Liver (tissue), 4 donors: ENCODE results near the gene ZBTB7A. TPM values are rescaled to one million over a fixed set of nuclear protein-coding genes. Genes with fewer than 3 reads are reported as not detected.

Source experiments
- polyA plus RNA-seq, 2 donors: library from polyadenylated mRNA; stranded (reverse) in 1 of 2; unstranded in 1 of 2; fragments of 200-250 nt in 1 of 2; fragments of >200 nt in 1 of 2; fragmentation: Nextera tagmentation in 1 of 2; extraction: Ambion mirVana in 1 of 2; gene quantifications; one replicate each; pipeline versions ENCODE4 v1.2.1 to v1.2.3, GENCODE V29; 2013 to 2015
- total RNA-seq, 2 donors: library from RNA; depleted of rRNA; stranded (reverse); fragments of >200 nt; gene quantifications; one replicate each; pipeline ENCODE4 v1.2.3, GENCODE V29; 2014
- donor health status: healthy.
- donor health status: healthy.
- donor health status: healthy.

The ZBTB7A gene
- total and polyA plus RNA-seq, 4 donors, result 2.9 to 28.9 (median 17.6) TPM

Other genes with a start within 250 kb of the ZBTB7A start
- gene ZFR2, start 197.9 kb downstream of the ZBTB7A start, total RNA-seq, result not detected
- not detected for gene ZFR2, start 197.9 kb downstream of the ZBTB7A start, polyA plus RNA-seq
- not detected for gene ATCAY, start 186.2 kb downstream of the ZBTB7A start, total RNA-seq
- gene ATCAY, start 186.2 kb downstream of the ZBTB7A start, polyA plus RNA-seq, result not detected
- gene NMRK2, start 133.8 kb downstream of the ZBTB7A start, total RNA-seq, result not detected
- gene NMRK2, start 133.8 kb downstream of the ZBTB7A start, polyA plus RNA-seq, result under 1 TPM in 1 of 2 donors, not detected in 1; 0.07 TPM
- 10 to 100 TPM; 20.9 to 29.5 TPM for gene DAPK3, start 95.8 kb downstream of the ZBTB7A start, total RNA-seq
- gene DAPK3, start 95.8 kb downstream of the ZBTB7A start, polyA plus RNA-seq, result 10 to 100 TPM in 1 of 2 donors, 1 to 10 TPM in 1; 3.0 to 26.7 TPM
- gene EEF2, start 81.4 kb downstream of the ZBTB7A start, total RNA-seq, result 1,000 to 10,000 TPM in 1 of 2 donors, 100 to 1,000 TPM in 1; 945 to 1,090 TPM
- gene EEF2, start 81.4 kb downstream of the ZBTB7A start, polyA plus RNA-seq, result 100 to 1,000 TPM; 244 to 691 TPM
- 10 to 100 TPM; 10.8 to 14.1 TPM for gene PIAS4, start 59.2 kb downstream of the ZBTB7A start, total RNA-seq
- gene PIAS4, start 59.2 kb downstream of the ZBTB7A start, polyA plus RNA-seq, result 10 to 100 TPM in 1 of 2 donors, 1 to 10 TPM in 1; 5.6 to 10.4 TPM
- gene MAP2K2, start 57.2 kb upstream of the ZBTB7A start, total RNA-seq, result 10 to 100 TPM; 43.8 to 64.4 TPM
- gene MAP2K2, start 57.2 kb upstream of the ZBTB7A start, polyA plus RNA-seq, result 10 to 100 TPM; 40.3 to 72.7 TPM
- gene CREB3L3, start 86.7 kb upstream of the ZBTB7A start, total RNA-seq, result 100 to 1,000 TPM in 1 of 2 donors, 10 to 100 TPM in 1; 22.8 to 194 TPM
- 100 to 1,000 TPM in 1 of 2 donors, 10 to 100 TPM in 1; 94.9 to 331 TPM for gene CREB3L3, start 86.7 kb upstream of the ZBTB7A start, polyA plus RNA-seq
- 10 to 100 TPM in 1 of 2 donors, 1 to 10 TPM in 1; 7.7 to 12.7 TPM for gene SIRT6, start 115.7 kb upstream of the ZBTB7A start, total RNA-seq
- gene SIRT6, start 115.7 kb upstream of the ZBTB7A start, polyA plus RNA-seq, result 10 to 100 TPM in 1 of 2 donors, 1 to 10 TPM in 1; 8.4 to 11.3 TPM
- gene ANKRD24, start 115.8 kb upstream of the ZBTB7A start, total RNA-seq, result 1 to 10 TPM in 1 of 2 donors, under 1 TPM in 1; 0.28 to 2.5 TPM
- 1 to 10 TPM in 1 of 2 donors, under 1 TPM in 1; 0.31 to 2.5 TPM for gene ANKRD24, start 115.8 kb upstream of the ZBTB7A start, polyA plus RNA-seq
- gene EBI3, start 162.6 kb upstream of the ZBTB7A start, total RNA-seq, result 1 to 10 TPM; 1.8 to 2.5 TPM
- 1 to 10 TPM; 2.5 to 7.8 TPM for gene EBI3, start 162.6 kb upstream of the ZBTB7A start, polyA plus RNA-seq
- gene YJU2, start 180.2 kb upstream of the ZBTB7A start, total RNA-seq, result 10 to 100 TPM in 1 of 2 donors, 1 to 10 TPM in 1; 9.2 to 12.7 TPM
- 10 to 100 TPM in 1 of 2 donors, 1 to 10 TPM in 1; 6.5 to 11.4 TPM for gene YJU2, start 180.2 kb upstream of the ZBTB7A start, polyA plus RNA-seq
- gene SHD, start 212.4 kb upstream of the ZBTB7A start, total RNA-seq, result 1 to 10 TPM in 1 of 2 donors, under 1 TPM in 1; 0.09 to 2.3 TPM
- 10 to 100 TPM in 1 of 2 donors, 1 to 10 TPM in 1; 6.8 to 15.7 TPM for gene SHD, start 212.4 kb upstream of the ZBTB7A start, polyA plus RNA-seq
- gene TMIGD2, start 235.5 kb upstream of the ZBTB7A start, total RNA-seq, result under 1 TPM; 0.47 to 0.50 TPM
- gene TMIGD2, start 235.5 kb upstream of the ZBTB7A start, polyA plus RNA-seq, result under 1 TPM; 0.16 to 0.94 TPM
- gene FSD1, start 237.7 kb upstream of the ZBTB7A start, total RNA-seq, result under 1 TPM in 1 of 2 donors, not detected in 1; 0.92 TPM
- under 1 TPM; 0.05 to 0.19 TPM for gene FSD1, start 237.7 kb upstream of the ZBTB7A start, polyA plus RNA-seq